Muscle layer of duodenum (tissue), 2 donors: Measurements from ENCODE around the gene SDF2L1.
"Not testable (repeated sequence)": the region's sequence is repeated elsewhere in the genome, so short reads cannot be mapped to it uniquely, and the experiment has no call there.

ENCODE experiments used
- H3K27ac ChIP-seq: one replicate; pipeline ENCODE4 v1.7.0; 2013; ENCODE audit warnings: mild to moderate bottlenecking, low read length
- H3K27me3 ChIP-seq: one replicate; pipeline ENCODE4 v1.7.0; 2013; ENCODE audit warnings: low read depth, mild to moderate bottlenecking, control low read depth, low read length
- H3K36me3 ChIP-seq, 2 donors: one replicate each; pipeline ENCODE4 v1.7.0; 2013; ENCODE audit warnings: low read length in 2 of 2, control low read depth in 1 of 2, mild to moderate bottlenecking in 1 of 2; ENCODE audit not compliant: insufficient read depth in 2 of 2, control insufficient read depth in 1 of 2
- H3K4me1 ChIP-seq, 2 donors: one replicate each; pipeline ENCODE4 v1.7.0; 2013; ENCODE audit warnings: low read length in 2 of 2, mild to moderate bottlenecking in 2 of 2, control low read depth in 1 of 2, moderate library complexity in 1 of 2; ENCODE audit not compliant: insufficient read depth in 2 of 2, control insufficient read depth in 1 of 2
- H3K4me3 ChIP-seq, 2 donors: one replicate each; pipeline ENCODE4 v1.7.0; 2013; ENCODE audit warnings: low read length in 2 of 2, low read depth in 1 of 2, mild to moderate bottlenecking in 1 of 2
- H3K9me3 ChIP-seq, 2 donors: one replicate each; pipeline ENCODE4 v1.7.0; 2013; ENCODE audit warnings: low read length in 2 of 2, control low read depth in 1 of 2, mild to moderate bottlenecking in 1 of 2; ENCODE audit not compliant: control insufficient read depth in 1 of 2
- donor health status: healthy.

Gene SDF2L1

DNA sequence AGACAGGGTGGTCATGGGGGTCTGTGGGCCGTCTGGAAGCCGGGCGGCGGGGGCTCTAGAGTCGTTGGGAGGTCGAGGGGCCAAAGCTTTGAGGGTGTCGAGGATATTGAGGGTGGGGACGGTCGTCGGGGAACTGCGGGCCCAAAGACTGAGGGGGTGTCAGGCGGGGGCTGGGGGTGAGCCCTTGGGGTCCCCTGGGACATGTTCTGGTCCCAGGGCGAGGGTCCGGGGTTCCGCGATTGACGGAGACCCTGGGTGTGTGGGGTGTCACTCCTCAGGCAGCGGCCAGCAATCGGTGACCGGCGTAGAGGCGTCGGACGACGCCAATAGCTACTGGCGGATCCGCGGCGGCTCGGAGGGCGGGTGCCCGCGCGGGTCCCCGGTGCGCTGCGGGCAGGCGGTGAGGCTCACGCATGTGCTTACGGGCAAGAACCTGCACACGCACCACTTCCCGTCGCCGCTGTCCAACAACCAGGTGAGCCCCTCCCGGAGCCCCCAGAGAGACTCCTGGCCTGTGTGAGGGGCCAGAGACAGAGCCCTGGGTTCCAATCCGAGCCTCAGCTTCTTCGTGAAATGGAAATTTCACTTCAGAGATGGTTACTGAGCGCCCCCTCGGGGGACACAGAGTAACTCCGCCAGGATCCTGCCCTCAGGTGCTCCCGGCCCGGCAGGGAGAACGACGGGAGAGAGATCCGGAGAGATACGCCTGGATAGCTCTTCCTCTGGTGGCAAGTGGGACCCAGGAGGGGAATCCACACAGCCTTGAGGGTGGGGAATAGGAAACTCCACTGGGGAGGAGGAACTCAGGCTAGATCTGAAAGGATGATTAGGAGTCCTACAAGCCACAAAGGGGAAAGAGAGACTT lies 714 bp downstream of the SDF2L1 start:
- Histone ChIP-seq H3K4me1 (peaks cover 0 to 24% of the 10 kb centered on the region in 2 donors), H3K9me3 (no peaks in the 10 kb centered on the region), H3K36me3 (no peaks in the 10 kb centered on the region), H3K4me3 (peak overlapping the region; percentile 61 to 92), H3K27ac (no peak overlapping the region), H3K27me3 (no peaks in the 10 kb centered on the region)

DNA sequence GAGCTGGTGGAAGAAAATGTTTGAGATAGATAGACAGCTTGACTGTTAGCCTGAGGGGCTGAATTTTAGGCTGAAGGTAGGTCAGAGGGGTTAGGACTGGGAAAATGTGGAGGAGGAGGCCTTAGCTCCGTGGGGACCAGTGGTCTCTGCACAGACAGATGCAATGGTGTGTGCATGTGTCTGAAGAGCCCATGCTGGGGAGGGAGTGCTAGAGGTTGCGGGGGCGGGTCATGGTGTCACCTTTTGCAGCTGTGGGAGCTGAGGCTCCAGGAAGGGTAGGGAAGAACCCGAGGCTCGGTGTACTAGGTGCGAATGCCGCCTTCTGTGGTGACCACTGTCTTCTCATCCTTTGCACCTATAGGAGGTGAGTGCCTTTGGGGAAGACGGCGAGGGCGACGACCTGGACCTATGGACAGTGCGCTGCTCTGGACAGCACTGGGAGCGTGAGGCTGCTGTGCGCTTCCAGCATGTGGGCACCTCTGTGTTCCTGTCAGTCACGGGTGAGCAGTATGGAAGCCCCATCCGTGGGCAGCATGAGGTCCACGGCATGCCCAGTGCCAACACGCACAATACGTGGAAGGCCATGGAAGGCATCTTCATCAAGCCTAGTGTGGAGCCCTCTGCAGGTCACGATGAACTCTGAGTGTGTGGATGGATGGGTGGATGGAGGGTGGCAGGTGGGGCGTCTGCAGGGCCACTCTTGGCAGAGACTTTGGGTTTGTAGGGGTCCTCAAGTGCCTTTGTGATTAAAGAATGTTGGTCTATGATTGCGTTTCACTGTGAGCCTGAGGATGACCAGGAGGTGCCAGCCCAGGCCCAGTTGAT lies 1.6 kb downstream of the SDF2L1 start:
- Histone ChIP-seq H3K9me3 (no peaks in the 10 kb centered on the region), H3K27ac (no peak overlapping the region), H3K4me3 (peak overlapping the region in 1 of 2 donors; percentile 61), H3K4me1 (peaks cover 0 to 24% of the 10 kb centered on the region in 2 donors), H3K27me3 (no peaks in the 10 kb centered on the region), H3K36me3 (no peaks in the 10 kb centered on the region)

DNA sequence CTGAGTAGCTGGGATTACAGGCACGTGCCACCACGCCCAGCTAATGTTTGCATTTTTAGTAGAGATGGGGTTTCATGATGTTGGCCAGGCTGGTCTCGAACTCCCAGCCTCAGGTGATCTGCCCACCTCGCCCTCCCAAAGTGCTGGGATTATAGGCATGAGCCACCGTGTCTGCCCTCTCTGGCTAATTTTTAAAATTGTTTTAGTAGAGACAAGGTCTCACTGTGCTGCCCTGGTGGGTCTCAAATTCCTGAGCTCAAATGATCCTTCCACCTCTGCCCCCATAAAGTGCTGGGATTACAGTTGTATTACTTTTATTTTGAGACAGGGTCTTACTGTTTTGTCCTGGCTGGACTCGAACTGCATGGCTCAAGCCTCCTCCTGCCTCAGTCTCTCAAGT lies 3.4 kb downstream of the SDF2L1 start:
- H3K9me3 ChIP-seq, H3K4me3 ChIP-seq, H3K27me3 ChIP-seq, H3K27ac ChIP-seq, H3K36me3 ChIP-seq: not testable (repeated sequence)
- H3K4me1 ChIP-seq: peaks cover 0 to 24% of the 10 kb centered on the region in 2 donors

DNA sequence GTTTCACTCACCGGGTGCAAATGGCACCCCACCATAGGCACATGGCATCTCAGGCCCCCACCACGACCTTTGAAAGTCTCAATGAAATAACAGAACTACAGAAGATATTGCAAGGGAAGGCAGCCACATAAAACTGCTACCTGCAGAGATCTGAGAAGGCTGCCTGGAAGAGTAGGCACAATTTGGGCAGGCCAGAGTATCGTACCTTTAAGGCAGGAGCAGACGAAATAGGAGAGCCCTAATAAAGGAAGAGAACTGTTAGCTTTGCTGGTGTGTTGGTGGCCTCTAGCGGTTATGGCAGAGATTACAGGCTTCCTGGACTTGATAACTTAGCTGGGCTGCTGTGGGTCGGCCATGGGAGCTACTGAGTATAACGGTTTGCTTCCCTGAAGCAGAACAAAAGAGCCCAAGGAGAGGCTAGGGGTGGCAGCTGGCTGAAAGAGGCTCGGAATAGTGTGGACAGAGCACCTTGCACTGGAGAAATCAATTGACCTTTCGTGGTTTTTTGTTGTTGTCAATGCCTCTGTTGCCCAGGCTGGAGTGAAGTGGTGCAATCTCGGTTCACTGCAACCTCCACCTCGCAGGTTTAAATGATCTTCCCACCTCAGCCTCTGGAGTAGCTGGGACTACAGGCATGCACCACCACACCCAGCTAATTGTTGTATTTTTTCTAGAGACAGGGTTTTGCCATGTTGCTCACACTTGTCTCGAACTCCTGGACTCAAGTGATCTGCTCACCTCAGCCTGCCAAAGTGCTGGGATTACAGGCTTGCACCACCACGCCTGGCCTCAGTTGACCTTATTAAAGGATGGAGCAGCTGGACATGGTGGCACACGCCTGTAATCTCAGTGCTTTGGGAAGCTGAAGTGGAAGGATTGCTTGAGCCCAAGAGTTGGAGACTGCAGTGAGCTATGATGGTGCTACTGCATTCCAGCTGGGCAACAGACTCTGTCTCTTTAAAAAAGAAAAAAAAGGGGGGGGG lies 4.8 kb downstream of the SDF2L1 start:
- no peak overlapping the region for H3K27ac ChIP-seq
- no peak overlapping the region for H3K4me3 ChIP-seq
- H3K9me3 ChIP-seq: no peaks in the 10 kb centered on the region
- H3K36me3 ChIP-seq: no peaks in the 10 kb centered on the region
- peaks cover 6 to 25% of the 10 kb centered on the region in 2 donors for H3K4me1 ChIP-seq
- H3K27me3 ChIP-seq: no peaks in the 10 kb centered on the region

DNA sequence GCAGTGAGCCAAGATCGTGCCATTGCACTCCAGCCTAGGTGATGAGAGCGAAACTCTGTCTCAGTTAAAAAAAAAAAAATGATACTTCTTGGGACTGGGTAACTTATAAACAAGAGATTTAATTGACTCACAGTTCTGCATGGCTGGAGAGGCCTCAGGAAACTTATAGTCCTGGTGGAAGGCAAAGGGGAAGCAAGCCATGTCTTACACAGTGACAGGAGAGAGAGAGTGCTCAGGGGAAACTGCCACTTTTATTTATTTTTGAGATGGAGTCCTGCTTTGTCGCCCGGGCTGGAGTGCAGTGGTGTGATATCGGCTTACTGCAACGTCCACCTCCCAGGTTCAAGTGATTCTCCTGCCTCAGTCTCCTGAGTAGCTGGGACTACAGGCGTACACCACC lies 8.2 kb downstream of the SDF2L1 start:
- Histone ChIP-seq H3K36me3 (no peaks in the 10 kb centered on the region), H3K9me3 (no peaks in the 10 kb centered on the region), H3K27me3 (no peaks in the 10 kb centered on the region), H3K4me3 (no peak overlapping the region), H3K4me1 (peaks cover 6 to 22% of the 10 kb centered on the region in 2 donors), H3K27ac (no peak overlapping the region)

- H3K36me3 ChIP-seq: no peaks in the 10 kb centered on the region
These were observed 8.9 kb downstream of the SDF2L1 start for GRCh38 chr22:21650823-21651520.

GRCh38 chr22:21651521-21652009 lies 9.5 kb downstream of the SDF2L1 start:
- H3K27me3 ChIP-seq: no peaks in the 10 kb centered on the region
- peak overlapping the region; percentile 71 to 79 for H3K4me3 ChIP-seq
- H3K9me3 ChIP-seq: no peaks in the 10 kb centered on the region
- H3K36me3 ChIP-seq: no peaks in the 10 kb centered on the region
- peaks cover 6 to 20% of the 10 kb centered on the region in 2 donors for H3K4me1 ChIP-seq
- no peak overlapping the region for H3K27ac ChIP-seq

More at GRCh38 chr22:21650823-21651520, 8.9 kb downstream of the SDF2L1 start:
- peak overlapping the region; percentile 71 to 79 for H3K4me3 ChIP-seq
- H3K27me3 ChIP-seq: no peaks in the 10 kb centered on the region
- H3K4me1 ChIP-seq: peaks cover 6 to 22% of the 10 kb centered on the region in 2 donors
- H3K9me3 ChIP-seq: no peaks in the 10 kb centered on the region
- H3K27ac ChIP-seq: no peak overlapping the region

DNA sequence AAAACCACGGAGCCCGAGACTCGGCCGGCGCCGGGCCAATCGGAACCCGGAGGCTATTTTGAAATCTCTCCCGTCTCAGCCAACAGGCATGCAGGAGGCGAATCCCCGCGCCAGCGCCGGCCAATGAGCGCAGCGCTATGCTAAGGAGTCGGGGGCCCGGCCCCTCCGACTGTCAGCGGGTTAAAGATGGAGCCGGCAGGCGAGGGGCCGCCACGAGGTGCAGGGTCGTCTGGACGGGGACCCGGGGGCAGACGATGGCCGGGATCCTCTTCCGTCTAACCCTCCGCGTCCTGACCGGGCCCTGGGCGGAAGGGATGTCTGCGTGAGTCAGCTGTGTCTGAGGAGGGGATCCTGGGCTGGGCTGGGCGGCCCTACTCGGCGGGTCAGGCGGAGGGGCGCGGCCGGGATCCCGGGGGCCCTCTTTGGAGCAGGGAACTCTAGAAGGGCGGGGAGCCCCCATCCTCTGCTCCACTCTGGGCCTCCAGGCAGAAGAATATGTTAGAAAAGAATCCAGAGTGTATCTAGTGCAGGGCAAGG lies 10.0 kb downstream of the SDF2L1 start:
- Histone ChIP-seq H3K27ac (no peak overlapping the region), H3K27me3 (no peaks in the 10 kb centered on the region)

GRCh38 chr22:21652547-21653545 lies 10.7 kb downstream of the SDF2L1 start:
- Histone ChIP-seq H3K4me1 (peaks cover 6 to 19% of the 10 kb centered on the region in 2 donors), H3K27me3 (no peaks in the 10 kb centered on the region), H3K36me3 (no peaks in the 10 kb centered on the region), H3K27ac (no peak overlapping the region), H3K4me3 (peak overlapping the region; percentile 71 to 79), H3K9me3 (no peaks in the 10 kb centered on the region)

More for the DNA sequence above, 10.0 kb downstream of the SDF2L1 start:
- Histone ChIP-seq H3K36me3 (no peaks in the 10 kb centered on the region), H3K9me3 (no peaks in the 10 kb centered on the region), H3K4me3 (peak overlapping the region; percentile 71 to 79), H3K4me1 (peaks cover 6 to 15% of the 10 kb centered on the region in 2 donors)
